ENCODE results near the gene ZP4.
"Not testable (repeated sequence)": the region's sequence is repeated elsewhere in the genome, so short reads cannot be mapped to it uniquely, and the experiment has no call there.

The ZP4 gene

DNA sequence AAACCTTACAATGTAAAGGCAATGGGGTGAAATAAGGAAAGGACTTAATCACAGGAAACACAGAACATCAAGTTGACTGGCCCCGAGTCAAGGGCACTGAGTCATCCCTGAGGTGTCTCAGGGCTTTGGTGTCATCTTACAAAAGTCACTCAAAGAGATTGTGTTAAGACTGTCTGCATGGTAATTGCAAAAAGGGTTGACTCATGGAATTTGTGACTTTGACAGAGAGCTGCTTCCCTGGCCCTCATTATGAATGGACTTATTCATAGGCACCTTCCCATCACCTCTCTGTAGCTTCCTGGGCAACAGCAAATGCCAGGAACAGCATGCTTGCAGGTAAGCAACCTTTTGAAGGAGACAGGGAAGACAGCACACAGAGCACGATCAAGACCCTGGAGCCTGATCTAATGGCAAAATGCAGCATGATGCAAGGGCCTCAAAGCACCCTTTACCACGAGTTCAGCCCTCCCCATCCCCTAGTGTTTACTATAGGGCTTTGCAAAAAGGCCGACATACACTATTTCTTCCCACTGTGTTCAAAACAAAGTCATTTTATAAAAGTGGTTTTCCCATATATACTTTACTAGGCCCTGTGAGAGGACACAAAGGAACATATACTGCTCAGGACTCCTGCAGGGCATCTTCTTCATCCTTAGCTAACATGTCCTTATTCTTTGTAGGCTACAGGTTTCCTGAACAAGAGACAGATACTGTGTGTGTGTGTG, 17.1 kb downstream of the ZP4 start:
- DNase-seq = no peak

DNA sequence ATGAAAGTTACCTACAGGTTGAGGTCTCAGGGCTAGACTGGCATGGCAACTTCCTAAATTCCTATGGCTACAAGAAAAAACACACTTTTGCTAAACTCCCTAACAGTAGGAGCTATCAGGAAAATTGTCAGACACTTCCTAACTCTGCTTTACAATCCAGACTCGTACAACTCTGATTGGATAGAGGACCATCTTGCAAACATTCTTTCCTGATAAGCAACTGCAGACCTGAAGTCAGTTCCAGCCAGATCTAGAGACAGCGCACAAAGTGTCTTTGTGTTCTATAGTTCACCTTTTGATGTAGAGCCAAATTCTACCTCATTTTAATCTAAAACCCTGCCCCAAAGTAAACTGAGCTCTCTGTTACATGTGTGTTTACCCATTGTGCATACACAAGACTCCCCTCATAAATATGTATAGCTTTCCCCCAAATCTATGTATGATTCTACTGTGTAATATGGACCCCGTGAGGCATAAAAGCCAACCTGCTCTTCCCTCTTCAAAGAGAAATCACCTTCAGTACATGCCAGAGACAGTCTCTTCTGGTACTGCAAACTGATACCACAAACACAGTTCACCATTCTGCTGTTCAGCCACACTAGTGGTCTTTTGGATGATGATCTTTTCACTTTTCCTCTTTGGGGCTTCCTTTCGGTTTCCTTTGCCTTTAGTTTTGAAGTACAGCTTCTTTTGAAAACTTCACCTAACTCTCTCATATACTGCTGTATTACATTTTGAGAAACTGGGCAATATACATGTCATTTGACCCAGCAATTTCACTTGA, 21.7 kb downstream of the ZP4 start:
- no peak for DNase-seq

- no peak for DNase-seq
Measured at GRCh38 chr1:237867380-237867888, 23.3 kb downstream of the ZP4 start.

DNA sequence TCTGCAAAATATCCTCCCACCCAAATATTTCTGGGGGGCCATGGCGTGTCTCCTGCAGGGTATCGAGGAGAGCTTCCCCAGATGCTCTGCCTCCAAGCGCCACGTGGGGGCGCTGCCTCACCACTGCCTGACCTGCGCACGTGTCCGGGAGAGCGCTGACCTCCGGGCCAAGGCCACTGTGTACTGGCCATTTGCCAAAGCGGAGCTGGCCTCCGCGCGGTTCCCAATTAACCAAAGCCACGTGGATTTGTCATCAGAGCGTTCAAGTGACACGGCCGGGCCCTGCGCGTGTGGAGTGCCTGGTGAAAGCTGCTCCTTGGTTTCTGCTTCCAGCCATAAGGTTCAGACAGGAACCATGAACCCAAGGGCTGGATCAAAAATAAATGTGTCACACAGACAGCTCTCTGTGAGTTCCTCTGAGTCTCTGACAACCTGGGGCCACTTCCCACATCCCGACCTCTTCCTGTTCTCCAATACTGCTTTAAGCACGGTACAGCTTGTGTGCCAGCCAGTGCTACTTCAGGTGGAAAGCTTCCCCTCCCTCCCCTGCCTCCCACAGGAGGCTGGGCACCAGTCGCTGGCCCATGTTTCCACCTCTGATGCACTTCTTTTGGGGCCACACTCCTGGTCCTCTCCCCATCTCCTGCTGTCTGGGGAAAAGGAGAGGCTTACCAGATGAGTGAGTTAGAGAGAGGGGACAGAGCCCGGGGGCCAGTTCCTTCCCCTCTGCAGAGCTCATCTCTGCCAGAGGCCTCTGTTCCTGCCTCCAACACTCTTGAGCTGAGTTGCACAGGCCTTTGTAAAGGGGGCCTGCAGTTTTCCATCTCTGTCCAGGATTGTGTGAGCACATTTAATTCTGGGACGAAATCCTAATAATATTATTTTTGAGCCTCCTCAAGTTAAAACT, 26.1 kb downstream of the ZP4 start:
- no peak for DNase-seq

DNA sequence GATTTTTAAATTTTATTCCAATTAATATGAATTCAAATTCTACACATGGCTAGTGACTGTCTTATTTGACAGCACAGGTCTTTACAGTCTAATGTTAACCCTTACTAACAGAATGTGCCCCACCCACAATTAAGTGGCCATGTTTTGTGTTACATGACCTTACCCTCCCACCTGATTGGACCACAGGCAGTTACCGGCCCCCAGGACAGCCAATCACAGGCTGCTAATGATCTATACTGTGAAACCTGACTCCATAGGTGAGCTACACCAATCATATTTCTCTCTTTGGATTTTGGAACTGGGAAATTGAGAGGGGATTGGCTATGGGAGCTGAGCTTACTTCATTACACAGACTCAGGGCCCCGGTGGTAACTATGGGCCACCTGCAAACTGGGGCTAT, 27.5 kb downstream of the ZP4 start:
- DNase-seq = no peak

GRCh38 chr1:237861944-237862343, 28.8 kb downstream of the ZP4 start:
- no peak for DNase-seq

- no peak for DNase-seq
Measured at GRCh38 chr1:237858992-237859391, 31.7 kb downstream of the ZP4 start.

- DNase-seq = no peak
Measured at GRCh38 chr1:237857455-237857854, 33.3 kb downstream of the ZP4 start.

- DNase-seq = no peak
Measured at GRCh38 chr1:237852342-237852741, 38.4 kb downstream of the ZP4 start.

DNA sequence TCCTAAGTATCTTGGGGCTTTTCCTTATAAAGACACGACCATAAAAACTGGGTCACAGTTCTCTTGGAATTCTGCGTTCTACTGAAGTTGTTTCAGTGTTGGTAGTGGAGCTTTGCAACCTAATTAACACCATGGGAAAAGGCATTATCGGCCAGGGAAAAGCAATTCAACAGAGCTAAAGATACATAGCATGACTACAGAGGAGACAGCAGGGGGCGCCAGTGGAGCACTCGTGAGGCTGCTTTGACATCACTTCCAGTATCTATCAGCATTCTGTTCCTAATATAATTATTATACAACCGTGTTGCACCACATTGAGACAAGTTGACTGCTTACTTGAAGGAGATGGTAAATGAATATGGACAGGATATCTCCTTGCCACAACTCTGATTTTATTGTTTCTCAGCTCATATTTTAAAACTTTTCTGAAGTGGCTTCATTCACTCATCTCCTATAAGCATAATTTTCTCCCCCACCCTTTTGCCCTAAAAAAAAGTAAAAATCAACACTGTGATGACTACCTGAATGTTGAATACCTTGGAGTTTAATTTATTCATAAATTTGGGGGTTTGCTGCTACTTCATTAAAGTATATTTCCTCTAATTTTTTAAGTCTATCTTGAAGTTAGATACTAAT, 39.4 kb downstream of the ZP4 start:
- no peak for DNase-seq

DNA sequence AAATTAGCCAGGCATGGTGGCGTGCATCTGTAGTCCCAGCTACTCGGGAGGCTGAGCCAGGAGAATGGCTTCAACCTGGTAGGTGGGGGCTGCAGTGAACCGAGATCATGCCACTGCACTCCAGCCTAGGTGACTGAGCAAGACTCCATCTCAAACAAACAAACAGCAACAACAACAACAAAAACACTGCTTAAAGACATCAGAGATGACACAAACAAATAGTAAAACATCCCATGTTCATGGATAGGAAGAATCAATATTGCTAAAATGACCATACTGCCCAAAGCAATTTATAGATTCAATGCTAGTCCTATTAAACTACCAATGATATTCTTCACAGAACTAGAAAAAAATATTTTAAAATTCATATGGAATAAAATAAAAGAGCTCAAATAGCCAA, 47.2 kb downstream of the ZP4 start:
- DNase-seq = not testable (repeated sequence)

DNA sequence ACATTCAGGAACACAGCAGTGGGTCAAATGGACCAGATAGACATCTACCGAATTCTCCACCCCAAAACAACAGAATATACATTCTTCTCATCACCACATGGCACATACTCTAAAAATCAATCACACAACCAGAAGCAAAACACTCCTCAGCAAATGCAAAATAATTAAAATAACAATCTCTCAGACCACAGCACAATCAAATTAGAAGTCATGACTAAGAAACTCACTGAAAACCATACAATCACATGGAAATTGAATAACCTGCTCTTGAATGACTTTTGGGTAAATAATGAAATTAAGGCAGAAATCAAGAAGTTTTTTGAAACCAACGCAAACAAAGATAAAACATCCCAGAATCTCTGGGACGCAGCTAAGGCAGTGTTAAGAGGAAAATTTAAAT, 49.2 kb downstream of the ZP4 start:
- no peak for DNase-seq

DNA sequence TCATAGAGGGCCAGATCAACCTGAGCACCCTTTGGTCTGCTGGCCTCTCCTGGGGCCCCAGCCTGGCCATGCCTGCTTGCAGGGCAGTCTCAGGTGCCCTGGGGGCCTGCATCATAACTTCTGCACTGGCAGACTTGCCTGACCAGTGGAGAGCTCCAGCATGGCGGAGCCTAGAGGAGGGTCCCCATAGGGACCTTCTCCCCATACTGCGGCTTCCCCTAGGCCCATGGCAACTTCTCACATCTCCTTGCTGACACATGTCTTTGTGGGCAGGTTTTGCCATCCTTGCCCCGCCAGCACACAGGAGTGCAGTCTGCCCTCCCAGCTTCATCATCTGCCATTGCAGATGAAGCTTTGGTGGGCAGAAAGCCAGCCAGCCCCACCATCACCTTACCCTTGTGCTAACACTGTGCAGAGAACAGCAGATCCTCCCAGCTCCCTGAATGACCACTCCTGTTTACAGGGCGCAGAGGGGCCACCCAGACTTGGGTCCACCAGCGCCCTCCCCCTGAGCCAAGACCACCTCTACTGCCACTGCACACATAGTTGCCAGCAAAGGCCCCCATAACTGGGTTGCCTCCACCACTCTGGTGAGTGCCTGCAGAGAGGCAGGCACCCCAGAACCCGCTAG, 51.7 kb downstream of the ZP4 start:
- no peak for DNase-seq

DNA sequence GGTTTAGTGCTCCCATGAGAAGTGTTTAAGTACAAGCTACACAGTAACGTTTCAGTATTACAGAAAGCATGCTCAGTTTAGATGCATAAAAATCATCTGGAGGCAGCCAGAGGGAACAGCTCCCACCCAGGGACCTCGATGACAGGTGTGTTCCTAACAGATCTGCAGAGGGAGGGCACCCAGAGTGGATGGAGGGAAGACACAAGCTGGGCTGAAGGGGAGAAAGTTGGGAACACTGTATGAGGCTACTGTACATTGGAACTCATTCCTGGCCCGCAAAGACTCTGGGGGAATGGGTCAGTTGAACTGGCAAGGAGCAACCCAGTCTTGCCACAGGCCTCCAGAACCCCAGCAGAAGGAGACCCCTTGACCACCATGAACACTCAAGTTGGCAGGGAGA, 52.4 kb downstream of the ZP4 start:
- DNase-seq = no peak

DNA sequence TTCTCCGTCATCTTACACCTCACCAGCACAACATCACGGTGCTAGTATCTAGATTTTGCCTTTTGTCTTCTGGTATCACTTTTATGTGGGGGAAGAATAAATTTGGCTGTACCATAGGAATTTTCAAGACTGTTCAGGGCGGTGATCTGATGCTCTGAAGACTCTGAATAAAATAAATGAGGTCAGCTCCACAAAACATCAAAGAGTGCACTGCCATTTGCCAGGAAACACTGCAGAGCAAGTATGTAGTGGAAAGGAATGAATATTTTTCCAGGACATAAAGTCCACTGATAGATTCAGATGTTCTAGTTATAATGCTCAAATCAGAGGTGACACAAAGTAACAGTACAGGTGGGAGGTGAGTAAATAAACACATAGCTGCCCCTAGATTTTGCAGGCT, 56.3 kb downstream of the ZP4 start:
- no peak for DNase-seq

DNA sequence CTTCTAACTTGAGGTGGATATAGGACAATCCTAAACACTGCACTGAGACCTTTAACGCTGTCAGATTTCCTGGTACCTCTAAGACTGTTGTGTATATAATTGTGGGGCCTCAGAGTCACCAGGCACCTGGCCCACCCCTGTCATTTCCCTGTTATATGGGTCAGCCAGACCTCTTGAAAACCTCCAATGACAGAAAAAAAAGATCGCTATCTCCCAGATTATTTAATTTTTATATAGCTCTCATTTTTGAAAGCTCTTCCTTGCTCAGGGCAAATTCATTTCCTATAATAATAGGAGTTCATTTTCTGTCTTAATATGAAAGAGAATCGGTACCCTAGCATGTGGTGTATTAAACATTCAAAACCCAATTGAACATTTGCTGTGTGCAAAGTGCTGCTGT, 56.7 kb downstream of the ZP4 start:
- DNase-seq = no peak

DNA sequence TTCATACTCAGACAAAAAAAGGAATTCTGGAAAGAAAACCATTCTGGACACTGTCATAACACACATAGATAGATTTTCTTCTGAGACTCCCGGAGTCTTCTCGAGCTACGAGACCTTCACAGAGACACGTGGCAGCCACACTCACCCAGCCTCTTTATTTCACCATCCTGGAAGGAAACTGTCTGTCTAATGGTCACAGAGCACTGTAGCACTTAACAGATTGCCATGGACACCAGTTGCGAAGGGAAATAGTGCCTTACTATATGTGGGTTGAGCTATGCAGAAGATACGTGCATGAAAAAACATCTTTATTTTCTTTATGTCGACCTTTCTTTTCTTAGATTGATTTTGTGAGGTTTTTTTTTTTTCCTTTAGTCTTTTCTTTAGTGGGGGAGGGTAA, 57.9 kb downstream of the ZP4 start:
- no peak for DNase-seq
